GM19452 (cell line): ENCODE data around the gene JPT1.

Source experiments
- ATAC-seq: cut with Tn5 transposase; IDR thresholded peaks from one replicate; pipeline ENCODE4 v1.9.1; 2021; ENCODE audit not compliant: unreplicated experiment

The JPT1 gene

DNA sequence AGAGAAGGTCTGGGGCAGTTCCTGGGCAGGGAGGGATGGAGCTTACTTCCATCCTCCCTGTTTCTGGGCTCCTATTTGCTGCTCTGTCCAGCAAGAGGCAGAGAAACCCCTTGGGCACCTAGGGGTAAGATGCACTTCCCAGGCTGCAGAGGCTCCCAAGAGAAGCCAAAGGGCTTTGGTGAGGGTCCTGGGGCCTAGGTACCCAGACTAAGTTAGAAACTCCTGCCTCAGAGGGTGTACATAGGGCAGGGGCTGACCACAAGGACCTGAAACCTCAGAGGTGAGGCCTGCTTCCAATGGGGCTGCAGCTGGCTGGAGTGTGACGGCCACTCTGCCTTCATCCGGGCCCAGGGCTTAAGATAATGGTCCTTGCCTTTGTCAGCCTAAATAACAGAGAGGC is 46.1 kb downstream of the JPT1 start:
- ATAC-seq, result no peak

DNA sequence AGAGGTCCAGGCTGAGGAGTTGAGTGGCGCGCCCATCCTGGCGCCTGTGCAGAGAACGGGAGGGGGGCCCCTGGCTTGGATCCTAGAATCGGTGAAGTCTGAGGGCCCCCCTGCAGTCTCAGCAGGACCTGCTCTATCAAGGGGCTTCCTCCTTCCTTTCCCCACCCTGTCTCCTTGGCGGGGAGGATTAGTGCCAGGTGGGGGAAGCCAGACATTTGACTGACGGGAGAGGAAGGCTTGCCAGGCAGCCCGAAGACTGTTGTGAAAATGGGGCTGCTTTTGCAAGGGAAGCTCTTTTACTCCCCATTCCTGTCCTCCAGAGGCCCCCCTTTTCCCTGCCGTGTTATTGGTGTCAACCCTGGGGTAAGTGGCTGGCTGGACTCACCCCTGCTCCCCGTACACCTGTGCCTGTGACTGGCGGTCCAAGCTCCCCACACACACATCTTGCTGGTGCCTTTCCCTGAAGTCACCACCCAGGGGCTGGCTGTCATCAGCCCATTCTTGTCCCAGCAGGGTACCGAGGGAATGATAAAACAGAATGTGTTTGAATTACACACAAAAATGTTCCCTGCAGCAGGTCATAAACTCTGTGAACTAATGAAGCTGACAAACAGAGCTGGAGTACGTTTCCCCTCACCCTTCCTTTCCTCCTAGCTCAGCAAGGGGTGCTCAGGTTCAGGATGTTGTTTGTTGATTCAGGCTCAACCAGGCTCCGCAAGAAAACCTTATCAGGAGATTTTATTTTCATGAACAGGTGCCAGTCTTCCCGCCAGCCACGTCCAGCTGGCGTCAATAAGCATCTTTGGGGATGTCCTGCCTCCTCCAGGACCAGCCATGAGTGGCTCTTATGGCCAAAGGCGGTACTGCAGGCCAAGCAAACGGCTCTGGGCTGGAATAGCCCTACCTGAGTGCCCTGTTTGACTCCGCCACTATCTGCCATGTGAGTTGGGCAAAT is 48.9 kb downstream of the JPT1 start:
- ATAC-seq, result no peak

DNA sequence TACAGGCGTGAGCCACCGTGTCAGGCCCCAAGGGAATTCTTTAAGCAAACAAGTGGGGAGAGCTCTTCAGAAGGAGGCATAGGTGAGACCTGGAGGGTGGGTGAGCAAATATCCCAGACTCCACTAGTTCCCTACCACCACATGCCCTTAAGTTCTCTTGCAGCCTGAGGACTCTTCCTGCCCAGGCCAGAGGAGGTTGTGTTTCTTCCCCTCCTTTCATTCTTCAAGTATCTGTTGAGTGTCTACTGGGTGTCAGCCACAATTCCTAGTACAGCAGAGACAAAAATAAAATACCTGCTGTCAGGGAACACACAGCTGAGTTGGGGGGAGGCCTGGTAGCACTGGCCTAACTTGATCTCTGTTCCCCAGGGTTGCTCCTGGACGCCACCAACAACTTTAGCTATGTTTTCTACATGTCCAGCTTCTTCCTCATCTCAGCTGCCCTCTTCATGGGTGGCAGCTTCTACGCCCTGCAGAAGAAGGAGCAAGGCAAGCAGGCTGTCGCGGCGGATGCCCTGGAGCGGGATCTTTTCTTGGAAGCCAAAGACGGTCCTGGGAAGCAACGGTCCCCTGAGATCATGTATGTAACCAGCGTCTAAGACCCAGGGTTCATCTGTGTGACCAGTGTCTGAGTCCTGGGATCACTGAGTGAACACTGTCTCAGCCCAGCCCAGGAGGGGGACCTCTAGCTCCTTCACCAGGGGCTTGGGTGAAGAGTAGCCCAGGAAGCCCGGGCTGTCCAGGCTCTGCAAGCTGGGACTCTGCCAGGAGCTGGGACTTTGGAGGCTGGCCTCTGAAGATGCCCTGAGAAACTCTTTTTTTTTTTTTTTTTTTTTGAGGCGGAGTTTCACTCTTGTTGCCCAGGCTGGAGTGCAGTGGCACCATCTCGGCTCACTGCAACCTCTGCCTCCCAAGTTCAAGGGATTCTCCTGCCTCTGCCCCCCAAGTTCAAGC is 50.4 kb downstream of the JPT1 start:
- no peak for ATAC-seq

DNA sequence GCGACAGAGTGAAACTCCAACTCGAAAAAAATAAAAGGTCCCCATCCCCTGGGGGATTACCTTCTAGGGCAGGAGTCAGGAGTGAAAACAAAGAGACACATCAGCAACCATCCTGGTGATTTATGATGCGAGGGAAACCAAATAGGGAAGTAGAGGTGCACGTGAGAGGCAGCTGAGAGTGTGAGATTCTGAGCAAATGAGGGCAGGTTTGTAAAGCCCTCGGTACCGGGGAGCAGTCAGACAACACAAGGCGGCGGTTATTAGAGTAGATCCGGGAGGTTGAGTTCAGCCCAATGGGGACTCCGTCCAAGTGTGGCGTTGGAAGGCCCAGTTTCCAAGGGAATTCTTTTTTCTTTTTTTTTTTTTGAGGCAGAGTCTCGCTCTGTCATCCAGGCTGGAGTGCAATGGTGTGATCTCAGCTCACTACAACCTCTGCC is 51.9 kb downstream of the JPT1 start:
- no peak for ATAC-seq

DNA sequence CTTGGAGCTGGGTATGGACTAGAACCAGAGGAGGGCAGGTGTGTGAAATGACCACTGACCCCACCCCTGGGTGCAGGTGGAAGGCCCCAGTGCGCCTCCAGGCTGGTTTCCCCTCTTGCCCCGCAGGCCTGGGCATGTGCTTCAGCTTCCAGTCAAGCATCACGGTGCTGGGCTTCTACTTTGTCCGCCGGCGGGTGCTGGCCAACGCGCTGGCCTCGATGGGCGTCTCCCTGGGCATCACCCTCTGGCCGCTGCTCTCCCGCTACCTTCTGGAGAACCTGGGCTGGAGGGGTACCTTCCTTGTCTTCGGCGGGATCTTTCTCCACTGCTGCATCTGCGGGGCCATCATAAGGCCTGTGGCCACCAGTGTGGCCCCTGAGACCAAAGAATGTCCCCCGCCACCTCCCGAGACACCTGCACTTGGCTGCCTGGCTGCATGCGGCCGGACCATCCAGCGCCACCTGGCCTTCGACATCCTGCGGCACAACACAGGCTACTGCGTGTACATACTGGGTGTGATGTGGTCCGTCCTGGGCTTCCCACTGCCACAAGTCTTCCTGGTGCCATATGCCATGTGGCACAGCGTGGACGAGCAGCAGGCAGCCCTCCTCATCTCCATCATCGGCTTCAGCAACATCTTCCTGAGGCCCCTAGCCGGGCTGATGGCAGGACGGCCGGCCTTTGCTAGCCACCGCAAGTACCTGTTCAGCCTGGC is 54.3 kb downstream of the JPT1 start:
- ATAC-seq, result no peak

DNA sequence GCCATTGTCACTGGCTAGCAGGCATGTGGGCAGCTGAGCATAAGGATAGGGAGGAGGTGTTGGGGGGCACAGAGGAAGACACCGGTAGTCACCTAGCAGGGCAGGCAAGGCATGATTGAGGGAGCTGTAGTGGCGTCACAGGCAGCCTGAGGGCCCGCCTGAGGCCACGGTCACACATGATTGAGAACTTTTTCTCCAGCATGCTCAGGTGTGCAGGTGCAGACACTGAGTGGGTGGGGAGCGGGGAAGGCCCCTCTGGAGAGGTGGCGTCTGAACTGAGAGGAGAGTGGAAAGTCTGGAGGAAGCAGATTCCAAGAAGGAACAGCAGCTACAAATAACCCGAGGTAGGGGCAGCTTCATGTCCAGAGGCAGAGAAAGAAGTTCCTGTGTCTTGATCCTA is 55.5 kb downstream of the JPT1 start:
- ATAC-seq, result no peak

DNA sequence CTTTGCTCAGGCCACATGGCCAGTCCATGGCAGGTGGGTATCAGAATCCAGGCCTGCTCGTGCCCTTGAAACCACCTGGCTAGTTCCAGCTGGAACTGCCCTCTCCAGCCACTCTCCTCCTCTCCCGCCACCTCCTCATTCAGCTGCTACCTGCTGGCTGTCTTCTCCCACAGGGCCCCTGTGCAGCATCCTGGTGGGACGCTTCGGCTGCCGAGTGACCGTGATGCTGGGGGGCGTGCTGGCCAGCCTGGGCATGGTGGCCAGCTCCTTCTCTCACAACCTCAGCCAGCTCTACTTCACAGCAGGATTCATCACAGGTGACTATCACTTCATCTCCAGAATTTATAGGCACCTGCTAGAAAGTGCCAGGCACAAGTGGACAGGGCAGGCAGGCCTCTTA is 56.4 kb downstream of the JPT1 start:
- no peak for ATAC-seq

DNA sequence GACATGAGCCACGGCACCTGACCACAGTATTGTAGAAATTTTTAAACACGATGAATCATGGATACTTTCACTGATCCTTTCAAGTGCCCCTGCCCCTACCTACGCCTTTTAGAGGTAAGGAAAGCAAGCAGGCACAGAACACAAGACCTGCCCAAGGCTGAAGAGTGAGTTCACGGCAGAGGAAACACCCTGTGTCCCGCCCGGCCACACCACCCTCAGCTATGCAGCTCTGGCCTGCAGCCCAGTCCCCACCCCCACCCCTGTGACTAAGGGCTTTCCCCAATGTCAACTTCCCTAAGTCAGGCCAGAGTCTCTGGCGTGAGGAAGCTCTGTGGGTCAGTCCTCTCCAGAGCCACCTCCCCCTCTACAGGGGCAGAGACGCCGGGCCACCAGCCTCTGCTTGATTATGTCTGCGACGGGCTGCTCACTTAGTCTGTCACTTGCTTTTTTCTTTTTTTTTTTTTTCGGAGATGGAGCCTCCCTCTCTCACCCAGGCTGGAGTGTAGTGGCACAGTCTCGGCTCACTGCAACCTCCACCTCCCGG is 58.2 kb downstream of the JPT1 start:
- no peak for ATAC-seq

DNA sequence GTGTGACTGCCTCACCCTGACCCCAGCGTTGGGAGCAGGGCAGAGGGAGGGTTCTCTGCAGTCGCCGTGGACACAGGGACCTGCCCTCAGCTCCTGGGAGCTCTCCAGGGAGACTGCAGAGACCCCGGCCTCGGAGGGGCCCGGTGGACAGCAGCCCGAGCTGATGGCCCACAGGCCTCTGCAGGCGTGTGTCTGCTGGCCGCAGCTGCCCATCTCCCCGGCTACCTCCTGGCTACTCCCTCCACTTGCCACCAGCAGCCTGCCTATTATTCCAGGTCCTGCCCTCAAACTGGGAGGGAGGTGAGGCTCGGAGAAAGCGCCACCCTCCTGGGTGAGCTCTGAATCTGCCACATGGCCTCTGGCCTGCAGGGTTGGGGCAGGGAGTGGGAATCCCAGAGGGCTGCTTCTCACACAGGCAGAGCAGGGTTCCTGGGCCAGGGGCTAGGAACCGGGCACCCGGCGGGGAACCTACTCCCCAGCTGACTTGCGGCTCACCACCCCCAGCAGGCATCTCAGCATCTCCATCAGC is 59.4 kb downstream of the JPT1 start:
- no peak for ATAC-seq

DNA sequence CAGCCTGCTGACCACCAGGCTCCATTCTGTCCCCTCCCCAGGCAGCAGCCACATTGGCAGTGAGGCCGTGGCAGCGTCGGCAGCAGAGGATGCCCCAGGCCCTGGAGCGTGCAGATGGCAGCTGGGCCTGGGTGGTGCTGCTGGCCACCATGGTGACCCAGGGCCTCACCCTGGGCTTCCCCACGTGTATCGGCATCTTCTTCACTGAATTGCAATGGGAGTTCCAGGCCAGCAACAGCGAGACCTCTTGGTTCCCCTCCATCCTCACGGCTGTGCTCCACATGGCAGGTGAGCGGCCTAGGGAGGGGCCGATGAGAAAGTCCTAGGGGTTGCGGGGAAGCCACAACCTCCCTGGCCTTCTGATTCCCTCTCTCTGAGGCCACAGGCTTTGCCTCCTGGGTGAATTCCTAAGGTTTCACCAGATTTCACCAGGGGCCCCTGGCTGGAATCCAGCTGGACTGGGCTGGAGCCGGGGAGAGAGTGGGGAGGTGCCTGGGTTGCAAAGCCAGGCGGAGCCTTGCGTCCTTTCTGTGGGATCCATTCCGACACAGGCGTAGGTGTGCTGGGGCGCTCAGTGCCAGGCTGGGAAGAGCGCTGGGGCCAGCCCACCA is 60.7 kb downstream of the JPT1 start:
- no peak for ATAC-seq

DNA sequence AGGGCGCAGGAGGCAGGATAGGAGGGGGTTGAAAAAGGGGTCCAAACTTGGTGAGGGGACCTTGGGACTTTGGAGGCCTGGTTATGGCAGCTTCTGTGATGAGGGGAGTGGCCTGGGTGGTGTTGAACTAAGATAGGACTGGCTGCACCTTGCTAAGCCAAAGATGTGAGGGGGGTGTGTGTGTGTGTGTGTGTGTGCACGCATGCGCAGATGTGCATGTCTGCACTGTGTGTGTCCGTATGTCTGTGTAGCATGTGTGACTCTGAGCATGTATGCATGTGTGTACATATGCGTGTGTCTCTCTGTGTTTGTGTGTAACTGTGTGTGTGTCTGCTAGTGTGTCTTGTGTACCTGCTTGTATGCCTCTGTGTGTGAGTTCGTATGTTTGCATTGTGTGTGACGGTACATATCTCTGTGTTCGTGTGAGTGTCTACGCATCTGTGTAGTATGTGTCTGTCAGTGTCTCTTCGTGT is 62.4 kb downstream of the JPT1 start:
- ATAC-seq, result no peak

DNA sequence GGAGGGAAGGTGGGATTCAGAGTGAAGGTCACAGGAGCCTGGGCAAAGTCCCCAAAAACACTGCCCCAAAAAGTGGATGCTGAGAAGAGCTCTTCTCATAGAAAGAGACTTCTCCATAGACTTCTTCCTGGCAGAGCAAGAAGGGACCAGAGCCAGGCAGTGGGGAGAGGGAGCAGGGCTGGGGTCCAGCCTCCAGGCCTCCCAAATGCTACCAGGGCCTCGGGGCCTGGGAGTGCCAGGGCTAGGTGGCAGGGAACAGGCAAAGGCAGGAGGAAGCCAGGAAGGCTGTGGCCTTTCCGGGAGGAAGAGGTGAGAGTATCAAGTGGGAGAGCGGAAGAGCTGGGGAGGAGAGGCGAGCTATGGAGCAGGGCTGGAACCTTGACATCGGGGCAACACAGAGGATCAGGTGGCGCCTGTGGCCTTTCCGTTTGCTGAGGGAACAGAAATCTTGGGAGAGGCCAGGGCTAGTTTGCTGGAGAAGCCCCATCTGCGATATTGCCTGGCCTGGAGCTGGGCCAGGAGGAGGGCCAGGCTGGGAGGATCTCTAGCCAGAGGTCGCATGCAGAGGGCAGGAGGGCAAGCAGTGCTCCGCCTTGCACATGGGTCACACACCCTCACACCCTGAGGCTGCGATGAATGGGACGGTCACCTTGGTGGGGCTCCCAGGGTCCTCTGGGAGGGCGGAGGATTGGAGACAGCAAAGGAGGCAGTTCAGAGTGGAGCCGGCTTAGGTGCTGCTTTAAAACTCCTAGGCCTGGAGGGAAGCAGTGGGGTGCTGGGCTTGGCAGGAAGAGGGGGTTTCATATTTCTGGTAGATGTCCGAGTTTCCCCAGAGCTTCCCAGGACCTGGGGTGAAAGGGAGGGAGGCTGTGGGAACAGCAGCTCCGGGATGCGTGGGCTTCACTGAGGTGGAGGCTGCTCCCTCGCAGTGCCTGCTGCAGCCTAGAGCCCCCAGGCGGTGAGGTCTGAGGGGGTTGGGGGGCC is 63.1 kb downstream of the JPT1 start:
- no peak for ATAC-seq

DNA sequence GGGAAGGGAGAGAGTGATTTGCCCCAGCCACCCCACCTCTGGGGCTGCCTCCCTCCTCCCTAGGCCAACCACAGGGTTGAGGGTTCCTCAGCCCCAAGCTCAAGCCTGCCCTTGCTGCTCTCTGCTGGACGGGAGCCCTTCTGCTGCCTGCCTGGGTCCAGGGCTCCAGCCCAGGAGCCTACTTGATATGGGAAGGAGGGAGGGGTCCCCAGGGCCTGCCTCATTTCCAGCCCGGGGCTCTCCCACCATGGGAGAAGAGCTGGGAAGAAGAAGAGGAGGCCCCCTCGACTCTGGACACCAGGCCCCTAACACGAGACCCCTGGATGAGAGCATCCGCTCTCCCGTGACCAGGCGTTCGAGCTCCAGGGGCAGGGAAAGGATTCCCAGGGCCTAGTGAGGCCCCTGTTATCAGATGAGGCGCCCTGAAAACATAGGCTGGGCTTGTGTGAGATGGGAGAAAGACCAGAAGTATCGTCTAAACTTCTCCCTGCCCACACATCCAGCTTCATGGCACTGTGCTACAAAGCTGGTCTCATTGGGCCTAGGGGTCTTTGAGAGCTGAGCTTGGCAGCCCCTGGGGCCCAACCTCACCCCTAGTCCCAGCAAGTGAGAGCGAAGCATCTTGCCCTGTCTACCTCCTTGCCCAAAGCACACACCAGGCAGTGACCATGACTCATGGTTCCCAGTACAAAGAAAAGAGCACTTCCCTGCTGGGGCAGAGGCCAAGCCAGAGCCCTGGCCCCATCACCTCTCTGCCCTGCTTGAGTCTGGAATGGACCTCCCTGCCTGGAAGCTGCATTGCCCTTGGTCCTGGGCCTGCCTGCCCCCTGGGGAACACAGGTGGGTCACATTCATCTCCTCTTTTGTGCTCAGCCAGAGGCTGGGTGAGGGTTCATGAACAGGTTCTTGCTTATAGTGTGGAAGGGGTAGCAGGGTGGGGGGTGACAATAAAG is 65.6 kb downstream of the JPT1 start:
- ATAC-seq, result no peak

DNA sequence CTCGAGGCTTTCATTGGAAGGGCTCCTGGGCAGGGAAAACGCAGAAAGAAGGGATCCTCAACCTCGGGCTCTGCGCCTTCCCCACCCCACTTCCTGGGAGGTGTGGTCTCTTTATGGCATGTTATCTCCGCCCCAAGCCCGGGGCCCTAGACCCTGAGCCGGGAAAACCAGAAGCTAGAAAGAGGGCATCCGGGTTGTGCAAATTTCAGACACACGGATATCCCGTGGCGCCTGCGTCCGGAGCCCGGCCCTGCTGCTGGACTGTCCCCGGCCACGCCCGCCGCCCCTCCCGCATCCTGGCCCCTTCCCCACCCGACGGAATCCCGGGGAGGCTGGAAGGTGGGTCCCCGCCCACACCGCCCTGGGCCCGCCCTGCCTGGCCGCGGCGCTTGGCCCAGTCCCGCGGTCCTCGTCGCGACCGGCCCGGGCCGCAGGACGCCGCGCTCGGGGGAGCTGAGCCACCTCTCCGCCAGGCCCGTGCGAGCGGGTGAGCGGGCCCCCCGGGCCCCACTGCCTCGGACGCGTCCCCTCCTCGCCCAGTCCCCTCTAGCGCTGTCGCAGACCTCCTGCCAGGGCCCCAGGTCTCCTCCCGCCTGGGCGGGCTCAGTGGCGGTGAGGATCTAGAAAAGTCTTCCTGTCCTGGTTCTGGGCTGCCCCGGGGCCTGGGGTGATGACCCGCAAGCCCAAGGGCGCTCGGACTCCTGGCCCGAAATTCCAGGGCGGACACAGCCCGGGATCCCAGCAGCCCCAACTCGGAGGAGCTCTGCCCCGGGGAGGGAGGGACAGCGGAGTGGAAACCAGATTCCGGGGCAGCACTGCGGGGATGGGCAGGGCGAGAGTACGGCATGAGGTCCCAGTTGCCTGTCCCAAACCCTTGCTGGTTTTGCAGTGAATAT is 66.5 kb downstream of the JPT1 start, which contains the start of gene SLC16A5:
TSS of gene SLC16A5 (plus strand) at position 397 of the 896 bp plus-strand sequence. CDS start 5,683 bp downstream, outside the sequence.
- ATAC-seq, result no peak

DNA sequence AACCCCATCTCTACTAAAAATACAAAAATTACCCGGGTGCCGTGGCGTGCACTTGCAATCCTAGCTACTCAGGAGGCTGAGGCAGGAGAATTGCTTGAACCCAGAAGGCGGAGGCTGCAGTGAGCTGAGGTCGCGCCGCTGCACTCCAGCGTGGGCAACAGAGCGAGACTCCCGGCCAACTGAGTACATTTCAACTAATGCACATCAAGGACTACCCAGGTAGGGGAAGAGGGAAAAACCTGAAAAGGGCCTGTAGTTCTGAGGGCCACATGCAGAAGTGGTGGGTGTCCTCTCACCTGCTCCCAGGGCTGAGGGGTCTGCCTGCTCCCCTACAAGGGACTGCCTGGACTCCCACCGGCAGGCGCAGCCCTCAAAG is 67.1 kb downstream of the JPT1 start:
- ATAC-seq, result no peak

DNA sequence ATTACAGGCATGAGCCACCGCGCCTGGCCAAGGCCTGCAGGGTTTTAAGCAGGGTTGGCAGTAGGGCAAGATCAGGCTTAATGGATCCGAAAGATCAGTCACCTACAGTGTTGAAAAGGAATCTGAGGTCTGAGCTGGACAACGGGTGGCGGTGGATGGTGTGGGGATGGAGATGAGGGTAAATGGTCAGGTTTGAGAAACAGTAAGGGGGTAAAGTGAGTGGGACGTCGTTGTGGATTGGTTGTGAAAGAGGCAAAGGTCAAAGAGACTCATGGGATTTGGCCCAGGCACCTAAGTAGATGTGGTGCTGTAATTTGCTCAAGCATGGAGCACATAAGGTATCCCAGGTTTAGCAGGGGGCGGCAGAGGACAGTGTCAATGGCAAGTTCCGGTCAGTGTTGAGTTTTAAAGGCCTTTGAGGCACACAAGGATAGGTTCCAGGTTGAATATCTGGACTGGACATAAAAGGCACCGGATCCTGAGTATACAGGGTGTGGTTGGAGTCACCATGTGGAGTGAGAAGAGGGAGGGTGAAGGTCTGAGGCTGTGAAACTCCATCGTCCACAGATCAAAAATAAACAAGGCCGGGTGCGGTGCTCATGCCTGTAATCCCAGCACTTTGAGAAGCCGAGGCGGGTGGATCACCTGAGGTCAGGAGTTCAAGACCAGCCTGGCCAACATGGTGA is 67.7 kb downstream of the JPT1 start:
- ATAC-seq, result no peak
